ENCODE data around the gene LUZP2.

LUZP2 gene

GRCh38 chr11:24781288-24781687 is 284.4 kb downstream of the LUZP2 start:
- Histone ChIP-seq H3K36me3 (ENCODE audit: control insufficient read depth, insufficient read depth, low read length) (no peaks in the 10 kb centered on the region), H3K27ac (ENCODE audit: low read length) (no peak overlapping the region), H3K9me3 (ENCODE audit: control insufficient read depth, insufficient read depth, low read length) (no peaks in the 10 kb centered on the region), H3K4me3 (ENCODE audit: low read length) (no peak overlapping the region), H3K27me3 (ENCODE audit: control insufficient read depth, insufficient read depth, low read length) (no peaks in the 10 kb centered on the region), H3K4me1 (ENCODE audit: control insufficient read depth, insufficient read depth, low read length) (peaks cover 1% of the 10 kb centered on the region; the same call in 1 of the 2 replicates)
- no peak for DNase-seq (ENCODE audit: low read depth, low spot score)

GRCh38 chr11:24793479-24793878 is 296.6 kb downstream of the LUZP2 start:
- WGBS (ENCODE audit: insufficient coverage, insufficient read length): no CpG with 5 or more reads among the region's 2 CpGs
- DNase-seq (ENCODE audit: low read depth, low spot score): no peak
- Histone ChIP-seq H3K4me3 (ENCODE audit: low read length) (no peak overlapping the region), H3K36me3 (ENCODE audit: control insufficient read depth, insufficient read depth, low read length) (no peaks in the 10 kb centered on the region), H3K27me3 (ENCODE audit: control insufficient read depth, insufficient read depth, low read length) (no peaks in the 10 kb centered on the region), H3K4me1 (ENCODE audit: control insufficient read depth, insufficient read depth, low read length) (no peaks in the 10 kb centered on the region), H3K9me3 (ENCODE audit: control insufficient read depth, insufficient read depth, low read length) (no peaks in the 10 kb centered on the region), H3K27ac (ENCODE audit: low read length) (no peak overlapping the region)

DNA sequence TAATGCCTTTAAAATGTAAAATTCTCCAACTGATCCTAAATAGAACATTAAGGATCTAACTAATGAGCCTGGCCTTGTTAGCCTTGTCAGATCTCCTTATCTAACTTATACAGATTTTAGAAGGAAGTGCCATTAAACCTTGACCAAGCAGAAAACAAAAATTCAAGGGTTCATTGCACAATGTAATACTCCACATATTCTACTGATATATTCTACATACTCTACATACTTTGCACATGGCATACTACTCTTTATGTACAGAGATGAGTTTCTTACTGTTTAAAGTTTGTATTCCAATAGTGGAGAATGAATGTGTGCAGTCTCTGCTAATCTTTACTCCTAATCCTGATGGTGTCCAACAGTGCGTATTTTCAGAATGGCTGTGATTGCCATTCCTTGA is 297.2 kb downstream of the LUZP2 start:
- Histone ChIP-seq H3K27ac (ENCODE audit: low read length) (no peak overlapping the region), H3K36me3 (ENCODE audit: control insufficient read depth, insufficient read depth, low read length) (no peaks in the 10 kb centered on the region), H3K27me3 (ENCODE audit: control insufficient read depth, insufficient read depth, low read length) (no peaks in the 10 kb centered on the region), H3K4me3 (ENCODE audit: low read length) (no peak overlapping the region), H3K9me3 (ENCODE audit: control insufficient read depth, insufficient read depth, low read length) (no peaks in the 10 kb centered on the region), H3K4me1 (ENCODE audit: control insufficient read depth, insufficient read depth, low read length) (no peaks in the 10 kb centered on the region)
- no peak for DNase-seq (ENCODE audit: low read depth, low spot score)
- WGBS (ENCODE audit: insufficient coverage, insufficient read length): no CpG with 5 or more reads among the region's 1 CpG

DNA sequence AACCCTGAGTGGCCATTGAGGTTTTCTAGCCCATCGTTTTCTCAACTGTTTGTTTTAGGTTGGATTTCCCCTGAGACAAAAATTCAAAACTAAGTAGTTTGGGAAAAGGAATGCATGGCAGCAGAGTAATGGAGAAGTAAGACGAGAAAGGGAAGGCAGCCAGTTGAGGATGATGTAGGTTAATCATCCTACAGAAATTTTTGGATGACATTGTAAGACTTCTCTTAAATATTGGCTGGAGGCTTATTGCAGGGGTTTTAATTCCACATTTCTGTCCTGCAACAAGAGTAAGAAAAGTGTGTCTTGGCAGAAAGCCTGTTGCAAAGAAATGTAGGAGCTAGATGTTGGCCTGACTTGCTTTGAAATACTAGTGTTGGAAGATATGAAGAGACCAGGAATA is 308.8 kb downstream of the LUZP2 start:
- Histone ChIP-seq H3K36me3 (ENCODE audit: control insufficient read depth, insufficient read depth, low read length) (no peaks in the 10 kb centered on the region), H3K4me1 (ENCODE audit: control insufficient read depth, insufficient read depth, low read length) (no peaks in the 10 kb centered on the region), H3K27ac (ENCODE audit: low read length) (no peak overlapping the region), H3K9me3 (ENCODE audit: control insufficient read depth, insufficient read depth, low read length) (no peaks in the 10 kb centered on the region), H3K27me3 (ENCODE audit: control insufficient read depth, insufficient read depth, low read length) (no peaks in the 10 kb centered on the region), H3K4me3 (ENCODE audit: low read length) (no peak overlapping the region)
- no CpG with 5 or more reads among the region's 2 CpGs for WGBS (ENCODE audit: insufficient coverage, insufficient read length)
- DNase-seq (ENCODE audit: low read depth, low spot score): no peak

GRCh38 chr11:24808173-24808572 is 311.3 kb downstream of the LUZP2 start:
- DNase-seq (ENCODE audit: low read depth, low spot score): no peak
- no peaks in the 10 kb centered on the region for H3K9me3 ChIP-seq (ENCODE audit: control insufficient read depth, insufficient read depth, low read length)
- H3K4me3 ChIP-seq (ENCODE audit: low read length): no peak overlapping the region
- no peak overlapping the region for H3K27ac ChIP-seq (ENCODE audit: low read length)
- H3K4me1 ChIP-seq (ENCODE audit: control insufficient read depth, insufficient read depth, low read length): no peaks in the 10 kb centered on the region
- H3K36me3 ChIP-seq (ENCODE audit: control insufficient read depth, insufficient read depth, low read length): no peaks in the 10 kb centered on the region
- WGBS (ENCODE audit: insufficient coverage, insufficient read length): no CpG with 5 or more reads among the region's 2 CpGs
- no peaks in the 10 kb centered on the region for H3K27me3 ChIP-seq (ENCODE audit: control insufficient read depth, insufficient read depth, low read length)

- DNase-seq (ENCODE audit: low read depth, low spot score): no peak
- Histone ChIP-seq H3K4me1 (ENCODE audit: control insufficient read depth, insufficient read depth, low read length) (no peaks in the 10 kb centered on the region; the same call in 1 of the 2 replicates), H3K27ac (ENCODE audit: low read length) (no peak overlapping the region), H3K9me3 (ENCODE audit: control insufficient read depth, insufficient read depth, low read length) (no peaks in the 10 kb centered on the region), H3K4me3 (ENCODE audit: low read length) (no peak overlapping the region), H3K27me3 (ENCODE audit: control insufficient read depth, insufficient read depth, low read length) (no peaks in the 10 kb centered on the region), H3K36me3 (ENCODE audit: control insufficient read depth, insufficient read depth, low read length) (no peaks in the 10 kb centered on the region)
- no CpG with 5 or more reads among the region's 4 CpGs for WGBS (ENCODE audit: insufficient coverage, insufficient read length)
These were observed 322.2 kb downstream of the LUZP2 start for GRCh38 chr11:24819006-24819405.

- Histone ChIP-seq H3K4me3 (ENCODE audit: low read length) (no peak overlapping the region), H3K27ac (ENCODE audit: low read length) (no peak overlapping the region), H3K9me3 (ENCODE audit: control insufficient read depth, insufficient read depth, low read length) (no peaks in the 10 kb centered on the region), H3K36me3 (ENCODE audit: control insufficient read depth, insufficient read depth, low read length) (no peaks in the 10 kb centered on the region), H3K4me1 (ENCODE audit: control insufficient read depth, insufficient read depth, low read length) (no peaks in the 10 kb centered on the region; the same call in 1 of the 2 replicates), H3K27me3 (ENCODE audit: control insufficient read depth, insufficient read depth, low read length) (no peaks in the 10 kb centered on the region)
- DNase-seq (ENCODE audit: low read depth, low spot score): no peak
- WGBS (ENCODE audit: insufficient coverage, insufficient read length): no CpG with 5 or more reads among the region's 4 CpGs
These were observed 323.1 kb downstream of the LUZP2 start for GRCh38 chr11:24819863-24820434.

DNA sequence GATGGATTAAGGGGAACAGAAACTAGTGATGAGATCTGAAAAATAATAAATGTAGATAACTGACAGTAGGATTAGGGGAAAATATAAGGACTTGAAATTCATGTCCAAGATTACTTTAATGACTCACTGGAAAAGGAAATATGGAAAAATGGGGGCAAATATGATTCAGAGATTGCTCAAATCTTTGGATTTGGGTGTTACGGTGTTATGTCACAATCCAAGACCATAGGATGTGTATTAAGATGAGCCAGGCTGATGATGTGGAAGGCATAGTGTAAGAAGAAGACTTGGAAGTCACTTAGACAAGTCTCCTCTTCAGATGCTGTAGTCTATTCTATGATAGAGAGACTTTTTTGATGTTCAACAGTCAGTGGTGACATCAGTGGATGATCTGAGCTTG is 323.7 kb downstream of the LUZP2 start:
- H3K4me3 ChIP-seq (ENCODE audit: low read length): no peak overlapping the region
- H3K36me3 ChIP-seq (ENCODE audit: control insufficient read depth, insufficient read depth, low read length): no peaks in the 10 kb centered on the region
- H3K27me3 ChIP-seq (ENCODE audit: control insufficient read depth, insufficient read depth, low read length): no peaks in the 10 kb centered on the region
- no peaks in the 10 kb centered on the region; the same call in 1 of the 2 replicates for H3K4me1 ChIP-seq (ENCODE audit: control insufficient read depth, insufficient read depth, low read length)
- no peaks in the 10 kb centered on the region for H3K9me3 ChIP-seq (ENCODE audit: control insufficient read depth, insufficient read depth, low read length)
- DNase-seq (ENCODE audit: low read depth, low spot score): no peak
- no CpG with 5 or more reads among the region's 1 CpG for WGBS (ENCODE audit: insufficient coverage, insufficient read length)
- H3K27ac ChIP-seq (ENCODE audit: low read length): no peak overlapping the region

DNA sequence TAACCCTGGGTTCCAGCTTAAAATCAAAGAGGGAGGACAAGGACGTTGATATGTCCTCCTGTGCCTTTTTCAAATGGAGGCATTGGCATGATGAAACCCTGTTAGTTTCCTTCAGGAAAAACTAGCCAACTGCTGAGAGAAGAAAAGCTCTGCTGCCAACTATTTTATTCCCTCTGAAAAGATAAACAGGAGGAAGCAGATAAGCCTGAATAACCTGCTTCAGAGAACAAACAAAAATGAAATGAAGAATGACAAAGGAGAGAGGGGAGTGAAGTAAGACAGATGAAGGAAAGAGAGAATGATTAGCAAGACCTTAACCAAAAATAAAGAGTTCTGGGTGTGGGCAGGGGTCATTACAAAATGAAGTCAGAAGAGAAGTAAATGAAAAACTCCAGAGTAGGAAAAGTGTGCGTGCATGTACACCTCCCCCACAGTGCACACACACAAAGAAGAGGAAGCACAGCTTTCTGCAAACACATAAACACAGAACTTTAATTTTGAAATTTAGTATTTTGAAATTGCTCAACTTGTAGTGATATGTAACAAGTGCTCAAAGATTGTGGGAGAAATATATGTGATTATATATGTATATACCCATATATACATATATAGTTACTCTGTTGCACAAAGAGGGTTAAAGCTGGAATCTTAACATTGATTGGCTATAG is 332.2 kb downstream of the LUZP2 start:
- no peak overlapping the region for H3K27ac ChIP-seq (ENCODE audit: low read length)
- no peak for DNase-seq (ENCODE audit: low read depth, low spot score)
- no peaks in the 10 kb centered on the region for H3K27me3 ChIP-seq (ENCODE audit: control insufficient read depth, insufficient read depth, low read length)
- no peaks in the 10 kb centered on the region; the same call in 1 of the 2 replicates for H3K4me1 ChIP-seq (ENCODE audit: control insufficient read depth, insufficient read depth, low read length)
- WGBS (ENCODE audit: insufficient coverage, insufficient read length): no CpG with 5 or more reads among the region's 2 CpGs
- H3K9me3 ChIP-seq (ENCODE audit: control insufficient read depth, insufficient read depth, low read length): no peaks in the 10 kb centered on the region
- no peaks in the 10 kb centered on the region for H3K36me3 ChIP-seq (ENCODE audit: control insufficient read depth, insufficient read depth, low read length)
- H3K4me3 ChIP-seq (ENCODE audit: low read length): no peak overlapping the region

DNA sequence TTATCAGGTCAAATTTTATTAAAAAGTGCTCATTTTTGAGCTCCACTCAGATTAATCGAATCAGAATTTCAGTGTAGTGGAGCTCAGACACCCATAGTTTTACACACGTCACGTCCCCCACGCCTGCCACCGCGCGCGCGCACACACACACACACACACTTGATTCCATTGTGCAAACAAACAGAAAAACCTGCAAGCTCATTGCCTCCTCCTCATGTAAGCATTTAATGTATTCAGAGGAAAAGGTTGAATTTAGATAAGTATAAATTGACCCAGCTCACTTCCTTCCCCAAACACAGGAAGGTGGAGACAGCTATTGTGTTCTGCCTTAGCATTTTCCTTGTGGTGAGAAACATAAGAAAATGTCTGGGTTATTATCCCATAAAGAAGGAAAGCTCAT is 336.7 kb downstream of the LUZP2 start:
- Histone ChIP-seq H3K27me3 (ENCODE audit: control insufficient read depth, insufficient read depth, low read length) (no peaks in the 10 kb centered on the region), H3K4me1 (ENCODE audit: control insufficient read depth, insufficient read depth, low read length) (no peaks in the 10 kb centered on the region; the same call in 1 of the 2 replicates), H3K36me3 (ENCODE audit: control insufficient read depth, insufficient read depth, low read length) (no peaks in the 10 kb centered on the region), H3K9me3 (ENCODE audit: control insufficient read depth, insufficient read depth, low read length) (no peaks in the 10 kb centered on the region), H3K27ac (ENCODE audit: low read length) (no peak overlapping the region), H3K4me3 (ENCODE audit: low read length) (no peak overlapping the region)
- WGBS (ENCODE audit: insufficient coverage, insufficient read length): no CpG with 5 or more reads among the region's 9 CpGs
- no peak for DNase-seq (ENCODE audit: low read depth, low spot score)

- Histone ChIP-seq H3K36me3 (ENCODE audit: control insufficient read depth, insufficient read depth, low read length) (no peaks in the 10 kb centered on the region), H3K27ac (ENCODE audit: low read length) (no peak overlapping the region), H3K27me3 (ENCODE audit: control insufficient read depth, insufficient read depth, low read length) (no peaks in the 10 kb centered on the region), H3K4me1 (ENCODE audit: control insufficient read depth, insufficient read depth, low read length) (no peaks in the 10 kb centered on the region), H3K9me3 (ENCODE audit: control insufficient read depth, insufficient read depth, low read length) (no peaks in the 10 kb centered on the region), H3K4me3 (ENCODE audit: low read length) (no peak overlapping the region)
- no CpG with 5 or more reads among the region's 2 CpGs for WGBS (ENCODE audit: insufficient coverage, insufficient read length)
- DNase-seq (ENCODE audit: low read depth, low spot score): no peak
These were observed 340.3 kb downstream of the LUZP2 start for GRCh38 chr11:24837112-24837511.

Data from iPS DF 6.9 (cell line).